ENCODE measurements around the gene LRIG1. TPM values are rescaled to one million over a fixed set of nuclear protein-coding genes. Genes with fewer than 3 reads are reported as not detected.

Gene LRIG1
- total RNA-seq, 6 experiments from 2014 or later, result 15.8 to 23.2 (median 17.8) TPM

DNA sequence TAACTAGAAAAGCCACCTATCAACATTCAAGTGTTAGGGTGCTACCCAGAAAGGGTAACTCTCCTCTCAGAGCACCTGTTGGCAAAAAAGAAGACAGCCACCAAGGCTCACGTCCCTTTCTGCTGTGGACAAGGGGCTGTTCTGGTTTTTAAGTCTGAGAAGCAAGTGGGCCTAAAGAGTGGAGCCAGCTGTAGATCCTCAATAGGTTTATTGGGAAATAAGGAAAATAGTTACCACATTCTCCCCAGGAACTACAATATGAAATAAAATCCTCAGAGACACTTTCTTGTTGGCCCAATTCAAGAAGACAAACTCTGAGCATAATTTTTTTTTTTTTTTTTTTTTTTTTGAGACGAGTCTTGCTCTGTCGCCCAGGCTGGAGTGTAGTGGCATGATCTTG lies 35.8 kb downstream of the LRIG1 start:
- no peak for ATAC-seq
- Histone ChIP-seq H3K4me3 (no peak overlapping the region), H3K9me3 (no peaks in the 10 kb centered on the region), H3K36me3 (peaks cover 0 to 2% (median 0%) of the 10 kb centered on the region in 4 donors), H3K4me1 (peaks cover 0 to 54% (median 5%) of the 10 kb centered on the region in 4 donors), H3K27me3 (no peaks in the 10 kb centered on the region), H3K27ac (peak overlapping the region in 1 of 3 donors; percentile 63)
- no peak for TF ChIP-seq POLR2A (IDR thresholded peaks at IDR 0.05)
- TF ChIP-seq, protein P1, sequence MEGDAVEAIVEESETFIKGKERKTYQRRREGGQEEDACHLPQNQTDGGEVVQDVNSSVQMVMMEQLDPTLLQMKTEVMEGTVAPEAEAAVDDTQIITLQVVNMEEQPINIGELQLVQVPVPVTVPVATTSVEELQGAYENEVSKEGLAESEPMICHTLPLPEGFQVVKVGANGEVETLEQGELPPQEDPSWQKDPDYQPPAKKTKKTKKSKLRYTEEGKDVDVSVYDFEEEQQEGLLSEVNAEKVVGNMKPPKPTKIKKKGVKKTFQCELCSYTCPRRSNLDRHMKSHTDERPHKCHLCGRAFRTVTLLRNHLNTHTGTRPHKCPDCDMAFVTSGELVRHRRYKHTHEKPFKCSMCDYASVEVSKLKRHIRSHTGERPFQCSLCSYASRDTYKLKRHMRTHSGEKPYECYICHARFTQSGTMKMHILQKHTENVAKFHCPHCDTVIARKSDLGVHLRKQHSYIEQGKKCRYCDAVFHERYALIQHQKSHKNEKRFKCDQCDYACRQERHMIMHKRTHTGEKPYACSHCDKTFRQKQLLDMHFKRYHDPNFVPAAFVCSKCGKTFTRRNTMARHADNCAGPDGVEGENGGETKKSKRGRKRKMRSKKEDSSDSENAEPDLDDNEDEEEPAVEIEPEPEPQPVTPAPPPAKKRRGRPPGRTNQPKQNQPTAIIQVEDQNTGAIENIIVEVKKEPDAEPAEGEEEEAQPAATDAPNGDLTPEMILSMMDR (IDR thresholded peaks at IDR 0.05), result no peak
- intact Hi-C loops (cut with DNase I), result no loop called here
- no peak for DNase-seq
- WGBS (ENCODE audit: insufficient coverage, low coverage, low lambda C conversion rate, missing lambda C conversion rate), result 93% methylated on average over 3 of the region's 3 CpGs

DNA sequence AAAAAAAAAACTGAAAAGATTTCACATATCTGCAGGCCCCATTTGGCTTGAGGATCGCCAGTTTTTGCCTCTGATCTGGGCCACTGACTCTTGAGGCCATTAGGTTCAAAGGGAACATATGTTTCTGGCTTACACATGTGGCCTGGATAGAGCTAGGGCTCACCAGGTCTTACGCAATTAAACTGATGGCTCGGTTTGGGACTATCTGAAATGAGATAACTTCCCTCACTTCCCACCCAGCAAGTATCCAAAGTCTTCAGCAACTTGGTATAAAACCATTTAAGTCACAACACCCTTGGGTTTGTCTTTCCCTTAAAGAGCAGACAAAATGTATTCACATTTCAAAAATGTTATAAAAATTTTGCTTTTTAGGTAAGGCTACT lies 36.3 kb downstream of the LRIG1 start:
- H3K27me3 ChIP-seq, result no peaks in the 10 kb centered on the region
- WGBS (ENCODE audit: insufficient coverage, low coverage, low lambda C conversion rate, missing lambda C conversion rate), result 23% methylated on average over 2 of the region's 3 CpGs
- H3K4me1 ChIP-seq, result peaks cover 0 to 54% (median 5%) of the 10 kb centered on the region in 4 donors
- DNase-seq (peak in 1 of 3 donors; percentile 56), ATAC-seq (peak; percentile 74 to 81 (median 78))
- TF ChIP-seq POLR2A (IDR thresholded peaks at IDR 0.05), result no peak
- TF ChIP-seq, protein P1 (IDR thresholded peaks at IDR 0.05), result no peak
- peaks cover 0 to 2% (median 0%) of the 10 kb centered on the region in 4 donors for H3K36me3 ChIP-seq
- no peak overlapping the region for H3K4me3 ChIP-seq
- H3K9me3 ChIP-seq, result no peaks in the 10 kb centered on the region
- peak overlapping the region in 1 of 3 donors; percentile 63 for H3K27ac ChIP-seq
- intact Hi-C loops (cut with DNase I), result no loop called here

DNA sequence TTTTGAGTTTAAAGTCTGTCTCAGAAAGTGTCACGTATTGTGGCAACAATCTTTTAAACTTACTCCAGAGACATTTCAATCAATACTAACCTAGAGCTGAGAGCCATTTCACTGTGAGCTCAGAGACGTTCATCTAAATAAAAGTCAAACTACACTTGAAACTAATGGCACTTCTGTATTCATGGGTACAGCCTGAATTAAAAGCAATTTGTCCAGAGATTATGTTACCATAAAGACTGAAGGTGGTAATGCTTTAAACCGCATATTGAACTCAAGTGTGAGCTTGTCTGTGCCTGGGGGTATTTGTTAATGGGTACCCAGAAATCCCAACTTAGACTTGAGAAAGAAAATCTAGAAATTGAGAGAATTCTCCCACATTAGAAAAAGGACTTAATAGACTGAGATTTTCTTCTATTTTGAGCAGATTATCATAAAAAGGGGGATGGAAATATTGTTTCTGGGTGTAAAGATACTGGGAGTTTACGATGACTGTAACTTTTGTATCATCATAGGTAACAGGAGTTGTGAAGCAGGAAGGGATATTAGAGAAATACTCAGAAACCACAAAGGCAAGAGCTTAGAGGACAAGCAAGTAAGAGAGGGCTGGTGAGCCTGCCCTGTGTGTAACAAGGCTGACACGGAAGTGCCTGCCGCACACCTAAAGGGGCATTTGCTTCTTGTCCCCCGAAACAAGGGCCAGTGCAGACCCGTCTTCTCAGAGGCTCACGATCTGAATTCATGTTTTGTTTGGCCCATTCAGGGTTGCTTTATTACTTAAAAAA lies 36.9 kb downstream of the LRIG1 start:
- Histone ChIP-seq H3K9me3 (no peaks in the 10 kb centered on the region), H3K4me3 (no peak overlapping the region), H3K36me3 (peaks cover 0 to 2% (median 0%) of the 10 kb centered on the region in 4 donors), H3K4me1 (peaks cover 0 to 54% (median 5%) of the 10 kb centered on the region in 4 donors), H3K27ac (peak overlapping the region in 1 of 3 donors; percentile 63), H3K27me3 (no peaks in the 10 kb centered on the region)
- intact Hi-C loops (cut with DNase I), result no loop called here
- WGBS (ENCODE audit: insufficient coverage, low coverage, low lambda C conversion rate, missing lambda C conversion rate), result 64% methylated on average over 7 of the region's 9 CpGs
- TF ChIP-seq POLR2A (IDR thresholded peaks at IDR 0.05), result no peak
- TF ChIP-seq, protein P1 (IDR thresholded peaks at IDR 0.05), result no peak
- no peak for DNase-seq
- peak in 2 of 4 donors; percentile 5 to 20 for ATAC-seq

DNA sequence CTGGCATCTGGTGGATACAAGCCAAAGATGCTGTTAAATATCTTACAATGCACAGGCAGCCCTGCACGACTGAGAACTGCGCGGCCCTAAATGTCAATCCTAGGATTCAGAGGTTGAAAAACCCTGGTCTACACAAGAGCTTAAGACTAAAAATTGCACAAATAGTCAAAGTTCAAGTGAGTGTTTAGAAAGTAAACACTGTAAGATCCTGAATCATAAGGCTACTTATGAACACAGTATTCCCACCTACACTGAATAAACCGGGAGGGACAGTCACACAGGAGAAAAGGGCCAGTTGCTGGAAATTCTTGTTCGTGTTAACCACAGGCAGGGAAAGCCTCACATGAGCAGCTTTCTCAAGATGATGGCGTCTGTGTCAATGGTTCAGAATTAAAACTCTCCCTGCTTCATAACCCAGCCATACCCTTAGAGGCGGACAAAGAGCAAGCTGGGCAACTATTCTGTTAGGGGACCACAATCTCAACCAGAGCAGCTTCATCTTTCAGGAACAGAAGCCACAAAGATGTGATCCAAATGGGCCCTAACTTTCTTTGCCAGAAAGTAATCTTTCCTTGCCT lies 37.7 kb downstream of the LRIG1 start:
- H3K4me3 ChIP-seq, result no peak overlapping the region
- no peaks in the 10 kb centered on the region for H3K9me3 ChIP-seq
- no peaks in the 10 kb centered on the region for H3K27me3 ChIP-seq
- TF ChIP-seq POLR2A (IDR thresholded peaks at IDR 0.05), result no peak
- TF ChIP-seq, protein P1 (IDR thresholded peaks at IDR 0.05), result no peak
- H3K27ac ChIP-seq, result peak overlapping the region in 2 of 3 donors; percentile 8 to 63
- DNase-seq (no peak), ATAC-seq (peak; percentile 74 to 84 (median 76))
- intact Hi-C loops (cut with DNase I), result no loop called here
- H3K36me3 ChIP-seq, result peaks cover 0 to 2% (median 0%) of the 10 kb centered on the region in 4 donors
- 48% methylated on average over 6 of the region's 7 CpGs for WGBS (ENCODE audit: insufficient coverage, low coverage, low lambda C conversion rate, missing lambda C conversion rate)
- H3K4me1 ChIP-seq, result peaks cover 0 to 49% (median 5%) of the 10 kb centered on the region in 4 donors
